ENCODE results near the gene TRAPPC2. TPM values are rescaled to one million over a fixed set of nuclear protein-coding genes. Genes with fewer than 3 reads are reported as not detected.

The TRAPPC2 gene
- polyA plus RNA-seq, 1 of the 3 experiments (the other 2 are of a cell fraction): 10.4 TPM

DNA sequence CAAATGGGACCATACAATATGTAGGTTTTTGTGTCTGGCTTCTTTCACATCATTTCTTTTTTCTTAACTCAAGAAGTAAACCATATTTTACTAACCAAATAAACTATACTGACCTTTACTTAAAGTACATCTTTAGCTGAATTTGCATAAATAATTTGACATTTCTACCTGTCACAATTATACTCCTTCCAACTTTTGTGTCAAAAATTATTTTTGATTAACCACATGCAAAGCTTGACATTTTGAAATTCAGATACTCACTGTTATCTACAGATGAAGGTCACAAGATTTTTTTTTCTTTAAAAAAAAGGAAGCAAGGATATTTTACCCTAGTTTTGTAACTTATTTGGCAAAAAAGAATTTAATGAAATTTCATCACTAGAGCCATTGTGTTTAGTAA is 57.5 kb downstream of the TRAPPC2 start:
- H3F3A ChIP-seq (replicated peaks; ENCODE audit: insufficient read depth): no peaks in the 10 kb centered on the region
- no peaks in the 10 kb centered on the region for H3K4me1 ChIP-seq (ENCODE audit: control insufficient read depth in 1 of 2, insufficient read depth in 2 of 2, low read depth in 1 of 2, low read length in 1 of 2)
- TF ChIP-seq, protein P1, sequence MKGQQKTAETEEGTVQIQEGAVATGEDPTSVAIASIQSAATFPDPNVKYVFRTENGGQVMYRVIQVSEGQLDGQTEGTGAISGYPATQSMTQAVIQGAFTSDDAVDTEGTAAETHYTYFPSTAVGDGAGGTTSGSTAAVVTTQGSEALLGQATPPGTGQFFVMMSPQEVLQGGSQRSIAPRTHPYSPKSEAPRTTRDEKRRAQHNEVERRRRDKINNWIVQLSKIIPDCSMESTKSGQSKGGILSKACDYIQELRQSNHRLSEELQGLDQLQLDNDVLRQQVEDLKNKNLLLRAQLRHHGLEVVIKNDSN (IDR thresholded peaks at IDR 0.05; ENCODE audit: borderline replicate concordance, low read depth): no peak
- no peak for TF ChIP-seq FOXJ3 (CRISPR knock-in tag; IDR thresholded peaks at IDR 0.05)
- no peak for TF ChIP-seq RXRA (IDR thresholded peaks at IDR 0.05; ENCODE audit: borderline replicate concordance, low read depth)
- TF ChIP-seq, protein P2, sequence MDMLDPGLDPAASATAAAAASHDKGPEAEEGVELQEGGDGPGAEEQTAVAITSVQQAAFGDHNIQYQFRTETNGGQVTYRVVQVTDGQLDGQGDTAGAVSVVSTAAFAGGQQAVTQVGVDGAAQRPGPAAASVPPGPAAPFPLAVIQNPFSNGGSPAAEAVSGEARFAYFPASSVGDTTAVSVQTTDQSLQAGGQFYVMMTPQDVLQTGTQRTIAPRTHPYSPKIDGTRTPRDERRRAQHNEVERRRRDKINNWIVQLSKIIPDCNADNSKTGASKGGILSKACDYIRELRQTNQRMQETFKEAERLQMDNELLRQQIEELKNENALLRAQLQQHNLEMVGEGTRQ (IDR thresholded peaks at IDR 0.05; ENCODE audit: borderline replicate concordance, low read depth, low read length): no peak
- no peak for TF ChIP-seq SMC3 (IDR thresholded peaks at IDR 0.05; ENCODE audit: low read depth, low read length)
- TF ChIP-seq, protein P3, sequence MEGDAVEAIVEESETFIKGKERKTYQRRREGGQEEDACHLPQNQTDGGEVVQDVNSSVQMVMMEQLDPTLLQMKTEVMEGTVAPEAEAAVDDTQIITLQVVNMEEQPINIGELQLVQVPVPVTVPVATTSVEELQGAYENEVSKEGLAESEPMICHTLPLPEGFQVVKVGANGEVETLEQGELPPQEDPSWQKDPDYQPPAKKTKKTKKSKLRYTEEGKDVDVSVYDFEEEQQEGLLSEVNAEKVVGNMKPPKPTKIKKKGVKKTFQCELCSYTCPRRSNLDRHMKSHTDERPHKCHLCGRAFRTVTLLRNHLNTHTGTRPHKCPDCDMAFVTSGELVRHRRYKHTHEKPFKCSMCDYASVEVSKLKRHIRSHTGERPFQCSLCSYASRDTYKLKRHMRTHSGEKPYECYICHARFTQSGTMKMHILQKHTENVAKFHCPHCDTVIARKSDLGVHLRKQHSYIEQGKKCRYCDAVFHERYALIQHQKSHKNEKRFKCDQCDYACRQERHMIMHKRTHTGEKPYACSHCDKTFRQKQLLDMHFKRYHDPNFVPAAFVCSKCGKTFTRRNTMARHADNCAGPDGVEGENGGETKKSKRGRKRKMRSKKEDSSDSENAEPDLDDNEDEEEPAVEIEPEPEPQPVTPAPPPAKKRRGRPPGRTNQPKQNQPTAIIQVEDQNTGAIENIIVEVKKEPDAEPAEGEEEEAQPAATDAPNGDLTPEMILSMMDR (IDR thresholded peaks at IDR 0.05): no peak
- TF ChIP-seq YY1 (IDR thresholded peaks at IDR 0.05; ENCODE audit: low read depth): no peak
- TF ChIP-seq EP300 (IDR thresholded peaks at IDR 0.05; ENCODE audit: borderline replicate concordance in 1 of 2, low read depth in 1 of 2, low read length in 1 of 2): no peak
- no peak for TF ChIP-seq NRF1 (IDR thresholded peaks at IDR 0.05; ENCODE audit: low read depth, low read length)
- no peak for TF ChIP-seq CHD2 (IDR thresholded peaks at IDR 0.05; ENCODE audit: low read length, partially characterized antibody)
- no peak for TF ChIP-seq MEF2A (IDR thresholded peaks at IDR 0.05; ENCODE audit: borderline replicate concordance, low read depth)
- no peak for TF ChIP-seq FOSL2 (IDR thresholded peaks at IDR 0.05; ENCODE audit: borderline replicate concordance, low read depth)
- no peak for TF ChIP-seq RCOR1 (IDR thresholded peaks at IDR 0.05; ENCODE audit: low read length)
- TF ChIP-seq RAD21 (IDR thresholded peaks at IDR 0.05; ENCODE audit: low read length): no peak
- TF ChIP-seq NFIC (IDR thresholded peaks at IDR 0.05; ENCODE audit: borderline replicate concordance): no peak
- TF ChIP-seq EZH2phosphoT487 (IDR thresholded peaks at IDR 0.05; ENCODE audit: borderline replicate concordance, low read depth): no peak
- TF ChIP-seq, protein P4, sequence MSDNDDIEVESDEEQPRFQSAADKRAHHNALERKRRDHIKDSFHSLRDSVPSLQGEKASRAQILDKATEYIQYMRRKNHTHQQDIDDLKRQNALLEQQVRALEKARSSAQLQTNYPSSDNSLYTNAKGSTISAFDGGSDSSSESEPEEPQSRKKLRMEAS (IDR thresholded peaks at IDR 0.05; ENCODE audit: low read depth): no peak
- TF ChIP-seq GATA2 (CRISPR knock-in tag; IDR thresholded peaks at IDR 0.05): no peak
- no peak for TF ChIP-seq TCF12 (IDR thresholded peaks at IDR 0.05)
- TF ChIP-seq POLR2AphosphoS5 (IDR thresholded peaks at IDR 0.05; ENCODE audit: low read depth, low read length): no peak
- no peak overlapping the region for H3K4me2 ChIP-seq
- H3K27ac ChIP-seq (ENCODE audit: low read depth in 2 of 2, low read length in 1 of 2): no peak overlapping the region
- H3K79me2 ChIP-seq (ENCODE audit: insufficient read depth): no peaks in the 10 kb centered on the region
- no peaks in the 10 kb centered on the region for H4K20me1 ChIP-seq (ENCODE audit: insufficient read depth)
- H3K9ac ChIP-seq: no peak overlapping the region
- no peak overlapping the region for H3K4me3 ChIP-seq (ENCODE audit: low read depth in 2 of 2, low read length in 1 of 2)
- H3K9me2 ChIP-seq: no peaks in the 10 kb centered on the region
- POLR2A ChIA-PET: no interaction called here
- DNase-seq: no peak
- no peak overlapping the region for H2AFZ ChIP-seq (ENCODE audit: low read depth)
- no peaks in the 10 kb centered on the region for H3K9me3 ChIP-seq
- H3K27me3 ChIP-seq (ENCODE audit: insufficient read depth): peaks cover 6% of the 10 kb centered on the region; the same call in 1 of the 2 replicates
- H3K36me3 ChIP-seq (replicated peaks in 1 of 2; ENCODE audit: control insufficient read depth in 1 of 2, insufficient read depth in 2 of 2, low read length in 1 of 2): no peaks in the 10 kb centered on the region
- CTCF ChIA-PET: no interaction called here
